B cell (primary cell): ENCODE data around the gene KMT2D.

ENCODE experiments used
- EZH2 ChIP-seq: IDR thresholded peaks from 2 replicates; pipeline ENCODE4 v1.6.1; 2012; ENCODE audit warnings: borderline replicate concordance, low read depth, mild to moderate bottlenecking, moderate library complexity, low read length; ENCODE audit not compliant: insufficient read depth, poor library complexity, severe bottlenecking
- TF ChIP-seq, protein P1 (sequence below): fragments of 200-600 bp; IDR thresholded peaks from one replicate; pipeline ENCODE4 v1.8.0; 2022; ENCODE audit warnings: antibody characterized with exemption, mild to moderate bottlenecking

DNA sequence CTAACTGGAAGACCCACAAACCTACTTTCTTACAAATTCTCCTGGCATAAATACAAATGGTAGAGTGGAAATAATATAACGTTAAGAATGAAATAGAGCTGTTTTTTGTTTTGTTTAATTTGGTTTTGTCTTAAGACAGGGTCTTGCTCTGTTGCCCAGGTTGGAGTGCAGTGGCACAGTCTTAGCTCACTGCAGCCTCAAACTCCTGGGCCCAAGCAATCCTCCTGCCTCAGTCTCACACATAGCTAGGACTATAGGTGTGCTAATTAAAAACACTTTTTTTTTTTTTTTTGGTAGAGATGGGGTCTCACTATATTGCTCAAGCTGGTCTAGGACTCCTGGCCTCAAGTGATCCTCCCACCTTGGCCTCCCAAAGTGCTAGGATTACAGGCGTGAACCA lies 38.1 kb upstream of the KMT2D start:
- TF ChIP-seq, protein P1, sequence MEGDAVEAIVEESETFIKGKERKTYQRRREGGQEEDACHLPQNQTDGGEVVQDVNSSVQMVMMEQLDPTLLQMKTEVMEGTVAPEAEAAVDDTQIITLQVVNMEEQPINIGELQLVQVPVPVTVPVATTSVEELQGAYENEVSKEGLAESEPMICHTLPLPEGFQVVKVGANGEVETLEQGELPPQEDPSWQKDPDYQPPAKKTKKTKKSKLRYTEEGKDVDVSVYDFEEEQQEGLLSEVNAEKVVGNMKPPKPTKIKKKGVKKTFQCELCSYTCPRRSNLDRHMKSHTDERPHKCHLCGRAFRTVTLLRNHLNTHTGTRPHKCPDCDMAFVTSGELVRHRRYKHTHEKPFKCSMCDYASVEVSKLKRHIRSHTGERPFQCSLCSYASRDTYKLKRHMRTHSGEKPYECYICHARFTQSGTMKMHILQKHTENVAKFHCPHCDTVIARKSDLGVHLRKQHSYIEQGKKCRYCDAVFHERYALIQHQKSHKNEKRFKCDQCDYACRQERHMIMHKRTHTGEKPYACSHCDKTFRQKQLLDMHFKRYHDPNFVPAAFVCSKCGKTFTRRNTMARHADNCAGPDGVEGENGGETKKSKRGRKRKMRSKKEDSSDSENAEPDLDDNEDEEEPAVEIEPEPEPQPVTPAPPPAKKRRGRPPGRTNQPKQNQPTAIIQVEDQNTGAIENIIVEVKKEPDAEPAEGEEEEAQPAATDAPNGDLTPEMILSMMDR = no peak
- no peak for TF ChIP-seq EZH2
